ENCODE data around the gene C14orf93. TPM values are rescaled to one million over a fixed set of nuclear protein-coding genes. Genes with fewer than 3 reads are reported as not detected.

C14orf93 gene
- total RNA-seq, 1 donor from 2014 or later, result 15.4 TPM

- Mint-ChIP-seq H3K4me1 (ENCODE audit: low read depth) (peaks cover 48% of the 10 kb centered on the region), H3K27ac (peak overlapping the region; percentile 95), H3K9me3 (ENCODE audit: low read depth) (no peaks in the 10 kb centered on the region), H3K27me3 (no peaks in the 10 kb centered on the region), H3K4me3 (ENCODE audit: low read depth) (peak overlapping the region; percentile 82), H3K36me3 (ENCODE audit: insufficient read depth) (peaks cover 24% of the 10 kb centered on the region)
- no peak for TF ChIP-seq CTCF (IDR thresholded peaks at IDR 0.05; ENCODE audit: unreplicated experiment)
- no peak for DNase-seq (ENCODE audit: low spot score, unreplicated experiment)
Measured at GRCh38 chr14:22979748-22980392, 30.1 kb downstream of the C14orf93 start.

DNA sequence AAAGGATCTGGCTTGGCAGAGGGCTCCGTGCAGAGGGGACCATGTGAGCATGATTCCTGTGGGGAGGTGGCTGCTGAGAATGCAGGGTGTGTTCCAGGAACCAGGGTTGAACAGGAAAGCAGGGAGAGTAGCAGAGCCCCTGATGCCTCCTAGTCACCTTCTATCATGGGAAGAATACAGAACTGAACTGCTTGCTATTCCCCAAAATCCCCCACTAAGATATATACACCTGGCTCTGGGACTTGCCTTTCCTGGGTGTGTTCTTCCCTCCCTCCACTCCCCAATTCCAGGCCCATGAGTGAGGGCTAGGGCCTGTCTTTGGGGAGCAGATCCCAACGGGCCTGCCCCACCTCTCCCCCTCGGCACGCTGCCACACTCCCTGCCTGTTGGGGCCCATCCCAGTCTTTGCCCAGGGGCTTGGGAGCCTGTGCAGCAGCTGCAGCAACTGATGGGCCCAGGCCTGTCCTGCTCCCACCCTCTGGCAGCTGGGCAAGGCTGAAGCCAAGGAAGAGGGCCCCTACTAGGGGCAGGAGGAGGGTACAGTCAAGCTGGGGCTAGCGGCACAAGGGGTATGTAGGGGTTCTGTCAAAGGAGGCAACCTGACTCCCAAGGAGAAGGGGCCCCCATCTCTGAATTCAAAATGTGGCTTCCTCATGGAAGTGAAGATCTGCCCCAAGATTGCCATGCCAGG, 30.8 kb downstream of the C14orf93 start:
- no peak for DNase-seq (ENCODE audit: low spot score, unreplicated experiment)

GRCh38 chr14:22978487-22978837, 31.5 kb downstream of the C14orf93 start:
- Mint-ChIP-seq H3K27me3 (no peaks in the 10 kb centered on the region), H3K9me3 (ENCODE audit: low read depth) (no peaks in the 10 kb centered on the region), H3K4me3 (ENCODE audit: low read depth) (peak overlapping the region; percentile 82), H3K4me1 (ENCODE audit: low read depth) (peaks cover 49% of the 10 kb centered on the region), H3K27ac (peak overlapping the region; percentile 100), H3K36me3 (ENCODE audit: insufficient read depth) (peaks cover 37% of the 10 kb centered on the region)
- no peak for DNase-seq (ENCODE audit: low spot score, unreplicated experiment)
- TF ChIP-seq CTCF (IDR thresholded peaks at IDR 0.05; ENCODE audit: unreplicated experiment), result no peak

More for the DNA sequence above, 30.8 kb downstream of the C14orf93 start:
- Mint-ChIP-seq H3K36me3 (ENCODE audit: insufficient read depth) (peaks cover 31% of the 10 kb centered on the region), H3K4me3 (ENCODE audit: low read depth) (peak overlapping the region; percentile 82), H3K4me1 (ENCODE audit: low read depth) (peaks cover 44% of the 10 kb centered on the region), H3K9me3 (ENCODE audit: low read depth) (no peaks in the 10 kb centered on the region), H3K27me3 (no peaks in the 10 kb centered on the region), H3K27ac (peak overlapping the region; percentile 100)
- no peak for TF ChIP-seq CTCF (IDR thresholded peaks at IDR 0.05; ENCODE audit: unreplicated experiment)

GRCh38 chr14:22977684-22978486, 32.1 kb downstream of the C14orf93 start:
- H3K27me3 Mint-ChIP-seq, result no peaks in the 10 kb centered on the region
- peaks cover 40% of the 10 kb centered on the region for H3K36me3 Mint-ChIP-seq (ENCODE audit: insufficient read depth)
- H3K9me3 Mint-ChIP-seq (ENCODE audit: low read depth), result no peaks in the 10 kb centered on the region
- peak overlapping the region; percentile 100 for H3K27ac Mint-ChIP-seq
- H3K4me3 Mint-ChIP-seq (ENCODE audit: low read depth), result peak overlapping the region; percentile 82
- TF ChIP-seq CTCF (IDR thresholded peaks at IDR 0.05; ENCODE audit: unreplicated experiment), result no peak
- peaks cover 49% of the 10 kb centered on the region for H3K4me1 Mint-ChIP-seq (ENCODE audit: low read depth)
- peak; percentile 76 for DNase-seq (ENCODE audit: low spot score, unreplicated experiment)

GRCh38 chr14:22977434-22977683, 32.6 kb downstream of the C14orf93 start:
- H3K36me3 Mint-ChIP-seq (ENCODE audit: insufficient read depth), result peaks cover 41% of the 10 kb centered on the region
- DNase-seq (ENCODE audit: low spot score, unreplicated experiment), result no peak
- H3K27me3 Mint-ChIP-seq, result no peaks in the 10 kb centered on the region
- no peaks in the 10 kb centered on the region for H3K9me3 Mint-ChIP-seq (ENCODE audit: low read depth)
- H3K4me3 Mint-ChIP-seq (ENCODE audit: low read depth), result peak overlapping the region; percentile 44
- H3K4me1 Mint-ChIP-seq (ENCODE audit: low read depth), result peaks cover 49% of the 10 kb centered on the region
- peak overlapping the region; percentile 100 for H3K27ac Mint-ChIP-seq
- no peak for TF ChIP-seq CTCF (IDR thresholded peaks at IDR 0.05; ENCODE audit: unreplicated experiment)
